HEK293T (cell line): ENCODE measurements around the gene NRG4.
"Not testable (repeated sequence)": the region's sequence is repeated elsewhere in the genome, so short reads cannot be mapped to it uniquely, and the experiment has no call there.

ENCODE experiments used
- CTCF ChIA-PET: fragments of 350-600 bp; formaldehyde crosslinking; extraction: SDS; loops from one replicate; lab custom pipeline; 2021; ENCODE audit warnings: antibody characterized with exemption, inconsistent platforms; lab: Yijun Ruan, JAX
- POLR2A ChIA-PET: fragments of 350-600 bp; formaldehyde crosslinking; extraction: SDS; loops from one replicate; lab custom pipeline; 2020; ENCODE audit warnings: antibody characterized with exemption, inconsistent platforms; lab: Yijun Ruan, JAX
- DNase-seq: peaks from one replicate; pipeline ENCODE4 v3.0.0; 2012; ENCODE audit warnings: mixed read lengths; ENCODE audit errors: extremely low spot score
- ARNT ChIP-seq: fragments of 450-650 bp; IDR thresholded peaks from 2 replicates; pipeline ENCODE4 v1.6.1; 2017; ENCODE audit warnings: mild to moderate bottlenecking
- BHLHE40 ChIP-seq: fragments of 450-650 bp; IDR thresholded peaks from 2 replicates; pipeline ENCODE4 v1.6.1; 2016; ENCODE audit warnings: mild to moderate bottlenecking, moderate library complexity, borderline replicate concordance
- CTBP1 ChIP-seq: fragments of 450-650 bp; IDR thresholded peaks from 2 replicates; pipeline ENCODE4 v1.6.1; 2016; ENCODE audit warnings: borderline replicate concordance
- ELF4 ChIP-seq: fragments of 450-650 bp; IDR thresholded peaks from 2 replicates; pipeline ENCODE4 v1.6.1; 2017; ENCODE audit warnings: antibody characterized with exemption
- FOXA1 ChIP-seq: fragments of 450-650 bp; IDR thresholded peaks from 2 replicates; pipeline ENCODE4 v1.6.1; 2016; ENCODE audit warnings: mild to moderate bottlenecking
- FOXK2 ChIP-seq: fragments of 450-650 bp; IDR thresholded peaks from 2 replicates; pipeline ENCODE4 v1.6.1; 2016; ENCODE audit warnings: mild to moderate bottlenecking
- FOXM1 ChIP-seq: fragments of 450-650 bp; IDR thresholded peaks from 2 replicates; pipeline ENCODE4 v1.6.1; 2017; ENCODE audit warnings: mild to moderate bottlenecking, borderline replicate concordance
- HDGF ChIP-seq: fragments of 450-650 bp; IDR thresholded peaks from 2 replicates; pipeline ENCODE4 v1.6.1; 2017; ENCODE audit warnings: antibody characterized with exemption, borderline replicate concordance
- L3MBTL2 ChIP-seq: fragments of 450-650 bp; conservative IDR thresholded peaks from 2 replicates; pipeline ENCODE4 v1.6.1; 2016; ENCODE audit warnings: mild to moderate bottlenecking
- LEF1 ChIP-seq: fragments of 450-650 bp; IDR thresholded peaks from 2 replicates; pipeline ENCODE4 v1.6.1; 2017; ENCODE audit warnings: mild to moderate bottlenecking, borderline replicate concordance
- NFRKB ChIP-seq: fragments of 450-650 bp; IDR thresholded peaks from 2 replicates; pipeline ENCODE4 v1.6.1; 2016; ENCODE audit warnings: mild to moderate bottlenecking, moderate library complexity
- PKNOX1 ChIP-seq: fragments of 450-650 bp; IDR thresholded peaks from 2 replicates; pipeline ENCODE4 v1.6.1; 2016
- SP1 ChIP-seq: fragments of 450-650 bp; IDR thresholded peaks from 2 replicates; pipeline ENCODE4 v1.6.1; 2017
- SUZ12 ChIP-seq: fragments of 450-650 bp; IDR thresholded peaks from 2 replicates; pipeline ENCODE4 v1.6.1; 2016; ENCODE audit warnings: mild to moderate bottlenecking
- TARDBP ChIP-seq: fragments of 450-650 bp; IDR thresholded peaks from 2 replicates; pipeline ENCODE4 v1.6.1; 2016
- ZNF384 ChIP-seq: fragments of 450-650 bp; IDR thresholded peaks from 2 replicates; pipeline ENCODE4 v1.6.1; 2016

NRG4 gene

GRCh38 chr15:75920079-75920478 lies 92.1 kb downstream of the NRG4 start:
- no peak for DNase-seq
- CTCF ChIA-PET = no interaction called here
- TF ChIP-seq FOXA1 = no peak
- no peak for TF ChIP-seq CTBP1
- TF ChIP-seq ARNT = no peak
- no peak for TF ChIP-seq LEF1
- no peak for TF ChIP-seq SP1
- TF ChIP-seq FOXM1 = no peak
- no peak for TF ChIP-seq L3MBTL2
- TF ChIP-seq NFRKB = no peak
- no peak for TF ChIP-seq ELF4
- no peak for TF ChIP-seq PKNOX1
- TF ChIP-seq BHLHE40 = no peak
- TF ChIP-seq HDGF = no peak
- no peak for TF ChIP-seq ZNF384
- TF ChIP-seq SUZ12 = no peak
- TF ChIP-seq FOXK2 = no peak
- no peak for TF ChIP-seq TARDBP
- POLR2A ChIA-PET = interaction anchor here (1.2 kb wide), 1 partner anchor 16 kb away, joined by 4 read pairs; the partner anchor contains the start of gene FBXO22

GRCh38 chr15:75918135-75918534 lies 94.1 kb downstream of the NRG4 start:
- ChIA-PET POLR2A (no interaction called here), CTCF (no interaction called here)
- TF ChIP-seq ZNF384 (no peak), LEF1 (no peak), TARDBP (no peak), PKNOX1 (no peak), FOXK2 (no peak), ELF4 (no peak), FOXM1 (no peak), SUZ12 (no peak), BHLHE40 (no peak), HDGF (no peak), ARNT (no peak), SP1 (no peak), NFRKB (no peak), CTBP1 (no peak), FOXA1 (no peak), L3MBTL2 (no peak)
- DNase-seq = no peak

- TF ChIP-seq BHLHE40 = no peak
- TF ChIP-seq ARNT = no peak
- no peak for TF ChIP-seq L3MBTL2
- TF ChIP-seq PKNOX1 = no peak
- DNase-seq = no peak
- ChIA-PET CTCF (interaction anchor here (0.9 kb wide), 1 partner anchor 12 kb away, joined by 4 read pairs; no protein-coding TSS in a partner anchor), POLR2A (no interaction called here)
These were observed 95.2 kb downstream of the NRG4 start for GRCh38 chr15:75916978-75917377.

- CTCF ChIA-PET = not testable (repeated sequence)
These were observed 101.9 kb downstream of the NRG4 start for GRCh38 chr15:75910355-75910754.

GRCh38 chr15:75905231-75905630 lies 107.0 kb downstream of the NRG4 start:
- DNase-seq = no peak
- ChIA-PET CTCF (interaction anchor here (1.0 kb wide), 1 partner anchor 24 kb away, joined by 5 read pairs; no protein-coding TSS in a partner anchor), POLR2A (no interaction called here)
- TF ChIP-seq SP1 (no peak), CTBP1 (no peak), PKNOX1 (no peak), SUZ12 (no peak), L3MBTL2 (no peak), LEF1 (no peak), FOXK2 (no peak), NFRKB (no peak), ZNF384 (no peak), TARDBP (no peak), ARNT (no peak)

More at GRCh38 chr15:75910355-75910754, 101.9 kb downstream of the NRG4 start:
- POLR2A ChIA-PET, DNase-seq: not testable (repeated sequence)

- DNase-seq = peak; percentile 93
- ChIA-PET POLR2A (interaction anchor here (0.7 to 1.9 kb wide), 14 partner anchors 10 to 180 kb away, joined by 3 to 10 read pairs (median 3); partner anchors contain the start of genes NRG4 and UBE2Q2), CTCF (no interaction called here)
- TF ChIP-seq ELF4 (peak; percentile 64; the same call in 1 of the 2 replicates), ARNT (peak; percentile 16; the same call in 1 of the 2 replicates), SUZ12 (no peak), CTBP1 (peak; percentile 77; the same call in 1 of the 2 replicates), LEF1 (no peak), TARDBP (no peak)
These were observed 108.6 kb downstream of the NRG4 start, which contains the start of gene FBXO22 for GRCh38 chr15:75903331-75904239. Gene FBXO22 (plus strand): TSS chr15:75903878. CDS start chr15:75903964, 86 bp downstream.
